IPS DF 6.9 (cell line): Measurements from ENCODE around the gene HELZ.

Source experiments
- DNase-seq: peaks from one replicate; pipeline ENCODE4 v3.0.0-alpha.2; 2013; ENCODE audit warnings: low read depth, low spot score
- H3K27ac ChIP-seq: one replicate; pipeline ENCODE4 v1.5.1; 2013; ENCODE audit warnings: low read length, control low read depth
- H3K27me3 ChIP-seq: 2 replicates; pipeline ENCODE4 v1.6.1; 2013; ENCODE audit warnings: mild to moderate bottlenecking, low read length; ENCODE audit not compliant: control insufficient read depth, insufficient read depth
- H3K36me3 ChIP-seq: 2 replicates; pipeline ENCODE4 v1.6.1; 2013; ENCODE audit warnings: low read length; ENCODE audit not compliant: control insufficient read depth, insufficient read depth
- H3K4me1 ChIP-seq: 2 replicates; pipeline ENCODE4 v1.6.1; 2013; ENCODE audit warnings: low read length; ENCODE audit not compliant: control insufficient read depth, insufficient read depth
- H3K4me3 ChIP-seq: 2 replicates; pipeline ENCODE4 v1.5.1; 2013; ENCODE audit warnings: mild to moderate bottlenecking, low read length
- H3K9me3 ChIP-seq: 2 replicates; pipeline ENCODE4 v1.6.1; 2013; ENCODE audit warnings: low read length, inconsistent platforms; ENCODE audit not compliant: control insufficient read depth, insufficient read depth
- WGBS: extraction: QIAGEN DNeasy Blood & Tissue Kit; methylation state at CpG from one replicate; pipeline ENCODE4 v1.1.7; 2013; ENCODE audit warnings: mixed read lengths, missing lambda C conversion rate; ENCODE audit not compliant: insufficient read length, insufficient coverage; 5-methylcytosine and 5-hydroxymethylcytosine counted together

The HELZ gene

GRCh38 chr17:67033613-67034012 lies 211.4 kb downstream of the HELZ start:
- no peaks in the 10 kb centered on the region for H3K27me3 ChIP-seq
- no peaks in the 10 kb centered on the region for H3K4me1 ChIP-seq
- no CpG with 5 or more reads among the region's 9 CpGs for WGBS
- no peaks in the 10 kb centered on the region for H3K36me3 ChIP-seq
- H3K4me3 ChIP-seq, result no peak overlapping the region
- no peaks in the 10 kb centered on the region for H3K9me3 ChIP-seq
- no peak overlapping the region for H3K27ac ChIP-seq
- DNase-seq, result no peak

GRCh38 chr17:67032985-67033384 lies 212.0 kb downstream of the HELZ start:
- DNase-seq, result no peak
- Histone ChIP-seq H3K27ac (no peak overlapping the region), H3K27me3 (no peaks in the 10 kb centered on the region), H3K4me3 (no peak overlapping the region), H3K9me3 (no peaks in the 10 kb centered on the region), H3K4me1 (no peaks in the 10 kb centered on the region), H3K36me3 (no peaks in the 10 kb centered on the region)
- WGBS, result no CpG with 5 or more reads among the region's 13 CpGs

- no peak for DNase-seq
- no CpG with 5 or more reads among the region's 14 CpGs for WGBS
- Histone ChIP-seq H3K9me3 (no peaks in the 10 kb centered on the region), H3K36me3 (no peaks in the 10 kb centered on the region), H3K27me3 (no peaks in the 10 kb centered on the region), H3K4me3 (no peak overlapping the region), H3K4me1 (no peaks in the 10 kb centered on the region), H3K27ac (no peak overlapping the region)
These were observed 212.6 kb downstream of the HELZ start for GRCh38 chr17:67032382-67032781.

- no CpG with 5 or more reads among the region's 21 CpGs for WGBS
- H3K27ac ChIP-seq, result no peak overlapping the region
- H3K27me3 ChIP-seq, result no peaks in the 10 kb centered on the region
- no peaks in the 10 kb centered on the region for H3K36me3 ChIP-seq
- H3K9me3 ChIP-seq, result no peaks in the 10 kb centered on the region
- no peaks in the 10 kb centered on the region for H3K4me1 ChIP-seq
- no peak overlapping the region for H3K4me3 ChIP-seq
- DNase-seq, result no peak
These were observed 214.4 kb downstream of the HELZ start for GRCh38 chr17:67030641-67031040.

- no peak overlapping the region for H3K4me3 ChIP-seq
- H3K27me3 ChIP-seq, result no peaks in the 10 kb centered on the region
- no CpG with 5 or more reads among the region's 12 CpGs for WGBS
- no peaks in the 10 kb centered on the region for H3K4me1 ChIP-seq
- H3K27ac ChIP-seq, result no peak overlapping the region
- DNase-seq, result no peak
- H3K36me3 ChIP-seq, result no peaks in the 10 kb centered on the region
- no peaks in the 10 kb centered on the region for H3K9me3 ChIP-seq
These were observed 217.9 kb downstream of the HELZ start for GRCh38 chr17:67027031-67027628.

GRCh38 chr17:67026341-67026740 lies 218.7 kb downstream of the HELZ start:
- H3K27ac ChIP-seq, result no peak overlapping the region
- H3K9me3 ChIP-seq, result no peaks in the 10 kb centered on the region
- H3K36me3 ChIP-seq, result no peaks in the 10 kb centered on the region
- H3K27me3 ChIP-seq, result no peaks in the 10 kb centered on the region
- 100% methylated on average over 2 of the region's 2 CpGs for WGBS
- no peak for DNase-seq
- H3K4me1 ChIP-seq, result no peaks in the 10 kb centered on the region
- H3K4me3 ChIP-seq, result no peak overlapping the region

GRCh38 chr17:67025216-67025792 lies 219.7 kb downstream of the HELZ start:
- DNase-seq, result no peak
- no peaks in the 10 kb centered on the region for H3K9me3 ChIP-seq
- no CpG with 5 or more reads among the region's 20 CpGs for WGBS
- no peaks in the 10 kb centered on the region for H3K36me3 ChIP-seq
- H3K4me3 ChIP-seq, result no peak overlapping the region
- no peaks in the 10 kb centered on the region for H3K27me3 ChIP-seq
- no peaks in the 10 kb centered on the region; the same call in 1 of the 2 replicates for H3K4me1 ChIP-seq
- H3K27ac ChIP-seq, result no peak overlapping the region

GRCh38 chr17:67024736-67025135 lies 220.3 kb downstream of the HELZ start:
- no peak for DNase-seq
- no CpG with 5 or more reads among the region's 17 CpGs for WGBS
- Histone ChIP-seq H3K4me1 (no peaks in the 10 kb centered on the region; the same call in 1 of the 2 replicates), H3K4me3 (no peak overlapping the region), H3K36me3 (no peaks in the 10 kb centered on the region), H3K9me3 (no peaks in the 10 kb centered on the region), H3K27ac (no peak overlapping the region), H3K27me3 (no peaks in the 10 kb centered on the region)

- Histone ChIP-seq H3K36me3 (no peaks in the 10 kb centered on the region), H3K4me1 (no peaks in the 10 kb centered on the region; the same call in 1 of the 2 replicates), H3K9me3 (no peaks in the 10 kb centered on the region), H3K27ac (no peak overlapping the region), H3K4me3 (no peak overlapping the region), H3K27me3 (no peaks in the 10 kb centered on the region)
- no peak for DNase-seq
- WGBS, result no CpG with 5 or more reads among the region's 12 CpGs
These were observed 222.6 kb downstream of the HELZ start for GRCh38 chr17:67022451-67022810.

- Histone ChIP-seq H3K9me3 (no peaks in the 10 kb centered on the region), H3K4me1 (no peaks in the 10 kb centered on the region; the same call in 1 of the 2 replicates), H3K27ac (no peak overlapping the region), H3K36me3 (no peaks in the 10 kb centered on the region), H3K4me3 (no peak overlapping the region), H3K27me3 (no peaks in the 10 kb centered on the region)
- no peak for DNase-seq
- no CpG with 5 or more reads among the region's 16 CpGs for WGBS
These were observed 223.1 kb downstream of the HELZ start for GRCh38 chr17:67021743-67022450.
